GM13976 (cell line): ENCODE results near the gene SMARCAL1.
"Not testable (repeated sequence)": the region's sequence is repeated elsewhere in the genome, so short reads cannot be mapped to it uniquely, and the experiment has no call there.

Experiments used
- DNase-seq: peaks from one replicate; pipeline ENCODE4 v3.0.0; 2012; ENCODE audit warnings: low spot score
- in situ Hi-C: fragments of 300-500 bp; cut with MboI; formaldehyde crosslinking; loops from one replicate; pipeline ENCODE4 v1.12.0; 2022; ENCODE audit warnings: low sequenced_read_pairs, mixed read lengths, inconsistent platforms; ENCODE audit not compliant: unreplicated experiment
- TF ChIP-seq, protein P1 (sequence below): IDR thresholded peaks from 2 replicates; pipeline ENCODE4 v1.5.1; 2012; ENCODE audit warnings: borderline replicate concordance, mild to moderate bottlenecking; ENCODE audit not compliant: insufficient read depth; ENCODE audit errors: extremely low read depth, missing control alignments, control extremely low read depth

The SMARCAL1 gene

DNA sequence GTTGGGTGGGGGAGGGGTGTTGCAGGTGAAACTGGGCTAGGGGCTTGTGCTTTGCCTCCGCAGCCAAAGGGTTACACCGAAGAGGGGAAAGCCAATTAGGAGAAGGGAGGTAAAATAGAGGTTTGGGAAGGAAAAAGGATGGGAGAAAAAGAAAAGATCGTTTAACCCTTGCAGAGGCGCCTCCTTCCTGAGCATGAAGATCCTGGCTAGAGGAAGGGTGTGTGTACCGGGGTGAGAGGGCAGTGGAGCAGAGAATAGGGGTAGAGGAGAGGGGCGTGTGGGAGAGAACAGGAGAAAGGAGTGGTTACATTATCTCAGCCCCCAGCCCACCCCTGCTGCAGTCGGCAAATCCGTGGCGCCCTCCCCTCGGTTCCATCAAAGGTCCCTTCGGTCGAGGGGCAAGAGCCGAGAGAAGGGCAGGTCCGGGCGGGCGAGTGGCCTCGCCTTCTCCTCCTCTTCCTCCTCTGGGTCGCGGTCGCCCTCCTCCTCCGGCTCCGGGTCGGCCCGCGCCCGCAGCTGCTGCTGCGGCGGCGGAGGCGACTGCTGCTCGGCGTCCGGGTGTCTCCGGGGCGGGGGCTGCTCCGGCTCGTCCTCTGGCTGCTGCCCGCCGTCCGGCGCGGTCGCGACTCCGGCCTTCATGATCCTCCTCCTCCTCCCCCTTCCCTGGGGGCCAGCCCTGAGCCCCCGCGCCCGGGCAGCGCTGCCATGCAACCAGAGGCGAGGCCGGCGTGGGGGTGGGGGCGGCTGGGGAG, 41.1 kb upstream of the SMARCAL1 start:
- in situ Hi-C loops = no loop called here
- TF ChIP-seq, protein P1, sequence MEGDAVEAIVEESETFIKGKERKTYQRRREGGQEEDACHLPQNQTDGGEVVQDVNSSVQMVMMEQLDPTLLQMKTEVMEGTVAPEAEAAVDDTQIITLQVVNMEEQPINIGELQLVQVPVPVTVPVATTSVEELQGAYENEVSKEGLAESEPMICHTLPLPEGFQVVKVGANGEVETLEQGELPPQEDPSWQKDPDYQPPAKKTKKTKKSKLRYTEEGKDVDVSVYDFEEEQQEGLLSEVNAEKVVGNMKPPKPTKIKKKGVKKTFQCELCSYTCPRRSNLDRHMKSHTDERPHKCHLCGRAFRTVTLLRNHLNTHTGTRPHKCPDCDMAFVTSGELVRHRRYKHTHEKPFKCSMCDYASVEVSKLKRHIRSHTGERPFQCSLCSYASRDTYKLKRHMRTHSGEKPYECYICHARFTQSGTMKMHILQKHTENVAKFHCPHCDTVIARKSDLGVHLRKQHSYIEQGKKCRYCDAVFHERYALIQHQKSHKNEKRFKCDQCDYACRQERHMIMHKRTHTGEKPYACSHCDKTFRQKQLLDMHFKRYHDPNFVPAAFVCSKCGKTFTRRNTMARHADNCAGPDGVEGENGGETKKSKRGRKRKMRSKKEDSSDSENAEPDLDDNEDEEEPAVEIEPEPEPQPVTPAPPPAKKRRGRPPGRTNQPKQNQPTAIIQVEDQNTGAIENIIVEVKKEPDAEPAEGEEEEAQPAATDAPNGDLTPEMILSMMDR = no peak
- DNase-seq = peak; percentile 27

DNA sequence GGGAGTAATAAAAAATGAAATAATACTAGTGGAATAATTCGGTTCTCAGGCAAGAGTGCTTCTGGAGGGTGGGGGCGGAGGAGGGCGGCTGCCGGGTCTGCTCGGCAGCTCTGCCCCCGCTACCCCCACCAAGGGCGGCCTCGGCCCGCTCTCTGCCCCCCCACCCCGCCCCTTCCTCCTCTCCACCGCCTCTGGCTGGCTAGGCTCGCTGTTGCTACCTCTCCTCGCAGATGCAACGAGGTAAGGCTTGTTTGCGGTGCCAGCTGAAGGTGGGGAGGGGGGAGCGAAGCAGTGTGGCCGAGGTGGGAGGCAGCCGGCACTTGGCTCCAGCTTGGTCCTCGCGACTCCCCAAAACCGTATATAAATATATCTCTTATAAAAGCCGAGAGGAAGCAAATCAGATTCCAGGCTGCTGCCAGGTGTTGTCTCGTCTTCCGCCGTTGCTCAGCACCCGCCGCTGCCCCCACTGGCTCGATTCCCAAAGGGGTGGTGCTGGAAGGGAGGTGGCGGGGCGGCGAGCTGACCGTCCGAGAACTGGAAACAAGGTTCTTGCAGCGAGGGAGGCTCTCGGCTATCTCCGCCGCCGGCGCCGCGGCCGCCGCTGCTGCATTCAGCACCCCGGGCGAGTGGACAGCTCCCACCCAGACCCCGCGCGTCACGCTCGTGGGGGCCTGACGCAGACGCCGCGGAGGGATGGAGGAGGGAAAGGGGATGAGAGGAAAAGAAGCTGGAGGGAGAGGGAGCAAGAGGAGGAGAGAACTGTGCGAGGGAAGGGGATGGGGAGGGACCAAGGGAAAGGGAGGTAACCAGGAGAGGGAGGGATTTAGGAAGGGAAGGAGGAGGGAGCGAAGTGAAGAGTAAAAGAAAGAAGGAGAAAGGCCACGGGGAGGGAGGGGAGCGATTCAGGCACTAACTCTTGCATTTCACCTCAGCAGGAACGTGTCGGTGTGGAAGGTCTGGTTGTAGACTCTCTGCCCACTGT, 40.3 kb upstream of the SMARCAL1 start, which contains the start of gene MARCHF4:
MARCHF4 (minus strand) TSS at position 763 of the 982 bp plus-strand sequence. CDS start 2,223 bp downstream, outside the sequence.
- in situ Hi-C loops = no loop called here
- peak; percentile 74 for DNase-seq
- TF ChIP-seq, protein P1 = no peak

DNA sequence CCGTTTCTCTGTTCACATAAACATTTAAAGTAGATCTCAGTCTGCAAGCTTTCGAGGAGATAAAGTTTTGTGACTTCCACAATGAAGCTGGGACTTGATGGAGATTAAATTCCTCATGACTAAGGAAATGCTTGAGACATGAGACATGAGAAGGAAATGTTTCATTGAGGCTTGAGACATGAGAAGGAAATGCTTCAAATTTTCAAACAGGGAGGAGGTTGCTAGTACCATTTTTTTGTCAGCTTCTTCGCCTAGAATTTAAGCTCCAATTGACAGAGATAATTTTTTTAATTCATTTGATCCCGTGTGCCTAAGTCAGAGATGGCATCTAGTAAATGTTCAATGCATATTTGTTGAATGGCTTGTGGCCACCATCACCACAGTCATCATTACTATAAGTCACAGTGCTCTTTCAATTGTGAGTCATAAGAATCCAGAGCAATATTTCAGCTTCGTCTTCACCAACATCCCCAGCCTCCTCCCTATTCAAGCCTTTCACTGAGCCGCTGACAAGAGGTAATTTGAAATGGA, 39.5 kb upstream of the SMARCAL1 start:
- DNase-seq = no peak
- in situ Hi-C loops = no loop called here
- TF ChIP-seq, protein P1 = no peak

DNA sequence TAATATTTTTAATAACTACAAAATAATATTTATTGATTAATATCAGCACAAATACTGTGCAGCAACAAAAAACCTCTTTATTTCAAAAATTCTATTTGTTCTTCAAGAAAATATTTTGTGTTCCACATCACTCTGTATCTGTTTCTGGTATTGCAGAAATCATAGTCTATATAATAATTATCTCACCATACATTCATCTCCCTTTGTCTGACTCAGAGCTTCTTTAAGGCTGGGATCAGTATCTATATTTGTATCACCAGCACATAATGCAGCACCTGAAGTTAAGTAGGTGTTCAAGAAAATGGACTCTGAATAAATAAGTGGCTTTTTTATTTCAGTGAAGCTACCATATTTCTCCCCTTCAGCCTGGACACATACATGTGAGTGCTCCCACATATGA, 38.4 kb upstream of the SMARCAL1 start:
- TF ChIP-seq, protein P1 = no peak

DNA sequence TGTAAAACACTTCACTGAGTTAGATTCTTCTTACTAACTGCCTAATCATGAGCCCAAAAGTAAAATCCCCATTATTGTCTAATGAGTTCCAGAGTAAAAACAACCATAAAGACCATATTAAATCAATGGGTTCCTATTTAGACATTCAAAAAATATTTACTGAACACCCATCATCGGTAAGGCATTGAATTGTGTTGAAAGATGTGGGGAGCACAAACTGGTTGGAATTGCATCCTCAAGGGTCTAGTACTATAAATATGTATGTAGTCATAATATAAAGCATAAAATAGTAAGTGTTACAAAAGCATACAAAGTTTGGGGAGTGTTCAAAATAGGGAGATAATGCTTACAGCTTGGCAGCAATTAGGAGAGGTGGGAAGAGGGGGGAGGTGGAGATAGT, 37.0 kb upstream of the SMARCAL1 start:
- in situ Hi-C loops = no loop called here
- DNase-seq = no peak
- TF ChIP-seq, protein P1 = no peak

More for the DNA sequence above, 38.4 kb upstream of the SMARCAL1 start:
- DNase-seq = no peak
- in situ Hi-C loops = no loop called here

DNA sequence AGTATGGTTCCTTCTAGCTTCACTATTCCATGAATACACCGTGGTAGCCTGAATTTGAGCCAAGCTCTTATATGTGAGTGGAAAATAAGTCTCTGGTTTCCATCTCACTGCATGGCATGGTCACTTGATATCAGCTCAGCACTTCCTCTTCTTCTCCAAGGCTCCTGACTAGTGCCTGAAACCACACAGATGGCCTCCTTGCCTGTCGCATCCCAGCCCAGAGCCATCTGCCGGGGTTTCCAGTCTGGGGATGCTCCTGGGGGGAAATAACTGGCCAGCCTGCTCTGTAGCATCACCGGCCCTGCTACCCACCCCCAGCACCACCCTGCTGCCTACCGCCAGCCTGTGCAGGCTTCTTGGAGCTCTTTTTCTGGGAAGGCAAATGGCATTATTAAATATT, 32.3 kb upstream of the SMARCAL1 start:
- TF ChIP-seq, protein P1 = no peak
- DNase-seq = no peak
- in situ Hi-C loops = no loop called here

DNA sequence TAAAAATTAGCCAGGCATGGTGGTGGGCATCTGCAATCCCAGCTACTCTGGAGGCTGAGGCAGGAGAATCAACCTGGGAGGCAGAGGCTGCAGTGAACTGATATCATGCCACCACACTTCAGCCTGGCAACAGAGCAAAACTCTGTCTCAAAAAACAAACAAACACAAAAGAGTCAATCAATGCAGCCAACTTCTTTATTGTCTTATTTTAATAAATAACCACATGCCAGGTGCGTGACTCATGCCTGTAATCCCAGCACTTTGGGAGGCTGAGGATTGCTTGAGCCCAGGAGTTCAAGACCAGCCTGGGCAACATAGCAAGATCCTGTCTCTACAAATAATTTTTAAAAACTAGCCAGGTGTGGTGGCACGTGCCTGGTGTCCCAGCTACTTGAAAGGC, 27.9 kb upstream of the SMARCAL1 start:
- in situ Hi-C loops, DNase-seq: not testable (repeated sequence)
